NT2/D1 (cell line): ENCODE measurements around the gene CHADL.

Experiments used
- SUZ12 ChIP-seq: IDR thresholded peaks from 2 replicates; pipeline ENCODE4 v1.6.1; 2011; ENCODE audit not compliant: insufficient read length, insufficient read depth; ENCODE audit errors: extremely low read depth
- ZNF274 ChIP-seq: IDR thresholded peaks from 2 replicates; pipeline ENCODE4 v1.6.1; 2011; ENCODE audit warnings: mild to moderate bottlenecking, low read depth, low read length

DNA sequence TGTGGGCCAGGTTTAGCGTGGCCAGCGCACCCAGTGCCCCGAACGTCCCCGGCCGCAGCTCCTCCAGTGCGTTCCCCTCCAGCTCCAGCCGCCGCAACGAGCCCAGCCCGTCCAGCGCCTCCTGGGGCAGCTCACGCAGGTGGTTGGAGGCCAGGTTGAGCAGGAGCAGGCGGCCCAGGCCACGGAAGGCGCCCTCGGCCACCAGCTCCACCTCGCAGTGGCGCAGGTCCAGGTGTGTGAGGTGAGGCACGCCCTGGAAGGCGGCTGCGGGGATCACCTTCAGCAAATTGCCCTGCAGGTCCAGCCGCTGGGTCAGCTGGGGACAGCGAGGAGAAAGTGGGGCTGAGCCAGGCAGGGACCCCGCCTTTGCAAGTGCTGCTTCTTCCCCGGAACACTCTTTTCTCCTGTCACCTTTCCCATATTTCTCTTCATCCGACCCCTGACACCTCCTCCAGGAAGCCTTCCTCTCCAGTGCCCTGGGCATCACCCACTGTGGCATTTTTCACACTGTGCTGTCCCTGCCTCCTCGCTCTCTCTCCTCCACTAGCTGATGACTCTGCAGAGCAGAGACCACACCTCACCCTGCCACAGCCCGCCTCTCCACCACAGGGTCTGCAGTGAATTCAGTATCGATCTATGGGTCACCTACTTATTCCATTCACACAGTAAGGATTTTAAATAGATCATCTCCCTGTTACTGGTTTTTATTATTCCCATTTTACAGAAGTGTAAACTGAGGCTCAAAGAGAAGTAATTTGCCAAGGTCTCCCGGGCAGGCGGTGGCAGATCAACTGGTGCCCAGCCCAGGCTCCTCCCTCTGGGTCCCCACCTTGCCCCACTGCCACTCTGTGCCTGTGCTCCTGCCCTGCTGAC lies 1.9 kb downstream of the CHADL start:
- TF ChIP-seq SUZ12, result no peak
- TF ChIP-seq ZNF274, result no peak
